Measurements from ENCODE around the gene TNFRSF8.
A peak's percentile ranks its signal among the peaks of the same experiment; 100 is the strongest.
"Not testable (repeated sequence)": the region's sequence is repeated elsewhere in the genome, so short reads cannot be mapped to it uniquely, and the experiment has no call there.

Gene TNFRSF8

DNA sequence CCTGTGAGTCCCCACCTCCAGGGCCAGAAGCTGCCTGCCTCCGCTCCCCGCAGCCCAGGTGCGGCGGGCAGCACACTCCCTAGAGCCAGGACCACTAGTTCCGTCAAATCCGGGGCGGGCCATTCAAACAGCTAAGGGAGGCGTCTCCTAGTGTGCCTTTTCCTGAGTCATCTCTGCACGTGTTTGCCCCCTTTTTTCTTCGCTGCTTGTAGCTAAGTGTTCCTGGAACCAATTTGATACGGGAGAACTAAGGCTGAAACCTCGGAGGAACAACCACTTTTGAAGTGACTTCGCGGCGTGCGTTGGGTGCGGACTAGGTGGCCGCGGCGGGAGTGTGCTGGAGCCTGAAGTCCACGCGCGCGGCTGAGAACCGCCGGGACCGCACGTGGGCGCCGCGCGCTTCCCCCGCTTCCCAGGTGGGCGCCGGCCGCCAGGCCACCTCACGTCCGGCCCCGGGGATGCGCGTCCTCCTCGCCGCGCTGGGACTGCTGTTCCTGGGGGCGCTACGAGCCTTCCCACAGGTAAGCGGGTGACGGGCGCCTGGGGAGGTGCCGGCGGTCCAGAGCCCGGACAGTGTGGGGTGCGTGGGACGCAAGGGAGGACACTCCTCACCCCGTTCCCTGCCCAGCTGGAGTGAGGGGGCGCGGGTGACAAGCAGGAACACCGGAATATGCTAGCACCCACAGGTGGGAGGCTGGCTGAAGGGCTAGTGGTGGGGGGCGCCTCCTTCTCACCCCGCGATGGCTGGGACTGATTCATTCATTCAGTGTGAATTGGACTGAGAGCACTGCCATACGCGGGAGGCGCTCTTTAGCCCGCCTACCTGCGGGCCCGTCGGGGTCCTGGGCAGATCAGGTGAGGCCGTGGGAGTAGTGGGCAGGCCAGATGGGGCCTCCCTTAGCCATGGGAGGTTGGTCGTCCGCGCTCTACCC lies at the start of gene TNFRSF8:
TSS of gene TNFRSF8 (plus strand) at position 163 of the 932 bp plus-strand sequence. CDS start at position 459, 296 bp downstream.
- in situ Hi-C loops (cut with HindIII; ENCODE audit: low pct_ligation_motif_present, low pct_unique_long_range_greater_than_20kb, low sequenced_read_pairs) = no loop called here
- DNase-seq = no peak

DNA sequence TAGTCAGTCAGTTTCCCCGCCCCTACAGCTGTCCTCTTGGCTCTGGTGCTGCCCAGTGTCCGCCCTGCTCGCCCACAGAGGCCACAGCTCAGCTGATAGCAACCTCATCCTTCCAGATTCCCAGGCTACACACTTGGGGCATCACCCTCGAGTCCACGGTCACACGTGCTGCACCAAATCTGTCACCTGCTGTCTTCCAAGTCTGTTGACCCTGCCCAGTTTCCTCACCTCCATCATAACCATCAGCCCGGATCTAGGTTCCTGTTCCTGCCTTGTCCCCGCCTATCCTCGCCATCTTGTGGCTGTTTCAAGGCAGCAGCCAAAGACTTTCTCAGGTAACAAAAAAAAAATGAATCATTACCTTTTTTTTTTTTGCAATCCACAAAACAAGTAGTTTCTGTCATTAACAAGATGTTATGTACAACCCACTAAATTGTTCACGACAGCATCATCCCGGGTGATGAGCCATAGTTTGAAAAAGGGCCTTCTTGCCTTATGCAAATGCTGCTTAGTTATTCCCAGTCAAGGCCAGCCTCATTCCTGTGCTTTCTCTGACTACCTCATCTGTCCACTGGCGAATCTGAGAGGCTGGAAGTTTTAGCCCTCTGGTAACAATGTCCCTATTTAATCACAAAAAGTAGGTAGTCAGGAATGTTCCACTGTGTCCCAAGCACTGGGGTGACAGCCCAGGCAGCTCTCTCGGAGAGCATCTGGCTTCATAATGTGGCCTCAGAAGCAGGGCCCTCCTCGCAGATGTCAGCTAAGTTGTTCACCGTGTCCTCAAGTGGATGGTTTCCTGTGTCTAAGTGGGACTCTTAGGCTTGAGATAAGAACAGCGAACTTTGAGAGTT lies 48.7 kb upstream of the TNFRSF8 start:
- DNase-seq = peak; percentile 11
- in situ Hi-C loops (cut with HindIII; ENCODE audit: low pct_ligation_motif_present, low pct_unique_long_range_greater_than_20kb, low sequenced_read_pairs) = no loop called here

DNA sequence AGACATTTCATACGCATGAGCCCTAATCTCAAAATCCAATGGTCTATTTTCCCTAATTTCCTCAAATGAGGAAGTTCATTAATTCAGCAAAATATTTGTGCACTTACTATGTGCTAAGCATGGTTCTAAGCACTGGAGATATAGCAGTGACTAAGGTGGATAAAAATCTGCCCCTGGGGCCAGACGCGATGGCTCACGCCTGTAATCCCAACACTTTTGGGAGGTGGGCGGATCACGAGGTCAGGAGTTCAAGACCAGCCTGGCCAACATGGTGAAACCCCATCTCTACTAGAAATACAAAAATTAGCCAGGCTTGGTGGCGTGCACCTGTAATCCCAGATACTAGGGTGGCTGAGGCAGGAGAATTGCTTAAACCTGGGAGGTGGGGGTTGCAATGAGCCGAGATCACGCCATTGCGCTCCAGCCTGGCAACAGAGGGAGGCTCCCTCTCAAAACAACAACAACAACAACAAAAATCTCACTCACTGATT lies 48.1 kb upstream of the TNFRSF8 start:
- DNase-seq = no peak
- in situ Hi-C loops (cut with HindIII; ENCODE audit: low pct_ligation_motif_present, low pct_unique_long_range_greater_than_20kb, low sequenced_read_pairs) = no loop called here

DNA sequence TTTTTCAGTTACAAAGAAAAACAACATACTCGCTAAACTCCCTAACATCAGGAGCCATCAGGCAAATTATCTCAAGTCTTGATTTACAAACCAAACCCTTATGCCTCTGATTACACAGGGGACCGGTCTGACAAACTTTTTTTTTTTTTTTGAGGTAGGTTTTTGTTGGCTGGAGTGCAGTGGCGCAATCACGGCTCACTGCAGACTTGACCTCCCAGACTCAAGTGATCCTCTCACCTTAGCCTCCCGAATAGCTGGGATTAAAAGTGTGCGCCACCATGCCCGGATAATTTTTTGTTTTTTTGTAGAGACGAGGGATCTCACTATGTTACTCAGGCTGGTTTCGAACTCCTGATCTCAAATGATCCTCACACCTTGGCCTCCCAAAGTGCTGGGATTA lies 47.6 kb upstream of the TNFRSF8 start:
- DNase-seq = no peak
- in situ Hi-C loops (cut with HindIII; ENCODE audit: low pct_ligation_motif_present, low pct_unique_long_range_greater_than_20kb, low sequenced_read_pairs) = no loop called here

DNA sequence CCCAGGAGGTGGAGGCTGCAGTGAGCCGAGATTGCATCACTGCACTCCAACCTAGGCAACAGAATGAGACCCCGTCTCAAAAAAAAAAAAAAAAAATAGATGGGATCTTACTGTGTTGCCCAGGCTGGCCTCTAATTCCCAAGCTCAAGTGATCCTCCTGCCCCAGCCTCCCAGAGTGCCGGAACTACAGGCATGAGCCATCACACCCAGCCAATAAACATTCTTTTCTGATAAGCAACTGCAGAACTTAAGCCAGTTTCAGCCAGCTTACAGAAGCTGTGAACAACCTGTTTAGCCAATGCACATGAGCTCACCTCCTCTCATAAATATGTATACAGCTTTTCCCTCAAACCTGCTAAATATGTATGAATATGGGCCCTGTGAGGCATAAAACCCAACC lies 46.9 kb upstream of the TNFRSF8 start:
- DNase-seq = no peak
- in situ Hi-C loops (cut with HindIII; ENCODE audit: low pct_ligation_motif_present, low pct_unique_long_range_greater_than_20kb, low sequenced_read_pairs) = no loop called here

DNA sequence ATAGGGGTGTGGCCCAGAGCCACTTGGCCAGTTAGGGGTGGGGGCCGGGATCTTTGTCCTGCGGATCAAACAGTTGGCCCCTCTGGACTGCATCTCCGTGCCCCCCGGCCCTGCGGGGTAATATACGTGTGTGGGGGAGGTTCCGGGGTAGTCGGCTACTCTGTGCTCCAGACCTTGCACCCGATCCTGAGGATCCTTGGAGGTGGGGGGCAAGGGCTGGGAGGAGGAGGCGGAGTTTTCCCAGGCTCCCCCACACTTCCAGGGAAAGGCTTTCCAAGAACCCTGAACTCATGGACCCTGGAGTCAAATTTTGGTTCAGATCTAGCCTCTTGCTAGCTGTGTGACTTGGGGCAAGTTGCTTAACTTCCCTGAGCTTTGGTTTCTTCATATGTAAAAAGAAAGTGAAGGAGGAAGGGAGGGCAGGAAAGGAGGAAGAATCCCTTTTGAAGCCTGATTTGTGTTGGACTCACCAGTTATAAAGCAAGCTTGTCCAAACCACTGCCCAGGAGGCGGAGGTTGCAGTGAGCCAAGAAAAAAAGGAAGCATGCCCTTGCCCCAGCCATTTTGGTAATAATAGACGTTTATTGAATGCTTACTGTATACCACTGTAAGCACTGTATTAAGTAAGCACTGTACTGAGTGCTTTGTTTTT lies 43.1 kb upstream of the TNFRSF8 start:
- in situ Hi-C loops (cut with HindIII; ENCODE audit: low pct_ligation_motif_present, low pct_unique_long_range_greater_than_20kb, low sequenced_read_pairs) = no loop called here
- DNase-seq = peak; percentile 19

DNA sequence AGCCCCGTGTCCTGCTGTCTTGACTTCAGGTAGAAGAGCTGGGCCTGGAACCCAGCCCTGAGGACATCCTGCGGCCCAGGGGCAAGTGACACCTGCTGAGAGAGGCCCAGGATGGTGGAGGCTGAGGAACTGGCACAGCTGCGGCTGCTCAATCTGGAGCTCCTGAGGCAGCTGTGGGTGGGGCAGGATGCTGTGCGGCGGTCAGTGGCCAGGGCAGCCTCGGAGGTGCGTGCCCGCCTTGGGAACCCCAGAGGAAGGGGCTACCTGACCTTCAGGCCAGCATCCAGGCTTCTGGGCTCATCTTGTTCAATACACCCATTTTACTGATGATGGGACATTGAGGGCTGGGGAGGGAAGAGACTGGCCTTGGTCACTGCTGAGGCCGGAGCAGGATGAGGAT lies 41.5 kb upstream of the TNFRSF8 start:
- in situ Hi-C loops (cut with HindIII; ENCODE audit: low pct_ligation_motif_present, low pct_unique_long_range_greater_than_20kb, low sequenced_read_pairs) = no loop called here
- DNase-seq = no peak

DNA sequence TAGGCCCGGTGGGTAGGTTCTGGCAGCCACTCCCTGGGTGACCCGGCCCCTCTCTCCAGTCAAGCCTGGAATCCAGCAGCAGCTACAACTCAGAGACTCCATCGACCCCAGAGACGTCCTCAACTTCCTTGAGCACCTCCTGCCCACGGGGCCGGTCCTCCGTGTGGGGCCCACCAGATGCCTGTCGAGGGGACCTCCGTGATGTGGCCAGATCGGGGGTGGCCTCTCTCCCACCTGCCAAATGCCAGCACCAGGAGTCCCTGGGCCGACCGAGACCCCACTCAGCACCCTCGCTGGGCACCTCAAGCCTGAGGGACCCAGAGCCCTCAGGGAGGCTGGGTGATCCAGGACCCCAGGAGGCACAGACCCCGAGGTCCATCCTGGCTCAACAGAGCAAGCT lies 41.1 kb upstream of the TNFRSF8 start:
- in situ Hi-C loops (cut with HindIII; ENCODE audit: low pct_ligation_motif_present, low pct_unique_long_range_greater_than_20kb, low sequenced_read_pairs) = no loop called here
- DNase-seq = no peak

DNA sequence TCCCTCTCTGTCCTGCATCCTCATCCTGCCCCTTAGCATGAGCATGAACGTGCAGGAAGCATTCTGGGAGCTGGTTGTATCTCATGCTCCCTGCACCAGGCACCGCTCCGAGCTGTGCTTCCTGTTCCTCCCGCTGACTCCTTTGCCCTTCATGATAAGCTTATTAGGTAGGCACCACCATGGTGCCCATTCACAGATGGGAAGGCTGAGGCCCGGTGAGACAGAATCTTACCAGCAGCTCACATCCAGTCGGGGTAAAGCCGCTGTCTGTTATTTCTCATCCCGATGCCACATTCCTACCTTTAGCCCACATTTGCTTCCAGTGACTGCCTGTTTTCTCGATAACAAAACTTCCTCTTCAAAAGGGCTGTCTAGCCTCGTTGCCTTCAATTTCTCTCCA lies 36.5 kb upstream of the TNFRSF8 start:
- DNase-seq = no peak
- in situ Hi-C loops (cut with HindIII; ENCODE audit: low pct_ligation_motif_present, low pct_unique_long_range_greater_than_20kb, low sequenced_read_pairs) = no loop called here

DNA sequence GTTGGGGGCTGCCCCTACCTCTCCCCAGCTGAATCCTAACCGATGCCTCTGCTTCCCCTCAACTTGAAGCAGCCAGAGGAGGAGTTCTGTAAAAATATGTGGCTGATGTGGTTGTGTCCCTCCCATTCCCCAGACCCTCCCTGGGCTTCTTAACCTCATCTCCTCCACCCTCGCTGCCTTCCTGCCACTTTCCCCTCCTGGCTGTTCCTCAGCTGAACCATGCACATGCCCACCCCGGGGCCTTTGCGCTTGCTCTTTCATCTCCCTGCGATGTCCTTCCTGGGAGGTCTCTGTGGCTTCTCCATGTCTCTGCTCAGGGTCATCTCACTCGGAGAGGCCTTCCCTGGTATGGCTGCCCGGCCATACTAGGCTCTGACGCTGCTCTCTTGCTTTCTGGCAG lies 34.9 kb upstream of the TNFRSF8 start:
- in situ Hi-C loops (cut with HindIII; ENCODE audit: low pct_ligation_motif_present, low pct_unique_long_range_greater_than_20kb, low sequenced_read_pairs) = no loop called here
- no peak for DNase-seq

DNA sequence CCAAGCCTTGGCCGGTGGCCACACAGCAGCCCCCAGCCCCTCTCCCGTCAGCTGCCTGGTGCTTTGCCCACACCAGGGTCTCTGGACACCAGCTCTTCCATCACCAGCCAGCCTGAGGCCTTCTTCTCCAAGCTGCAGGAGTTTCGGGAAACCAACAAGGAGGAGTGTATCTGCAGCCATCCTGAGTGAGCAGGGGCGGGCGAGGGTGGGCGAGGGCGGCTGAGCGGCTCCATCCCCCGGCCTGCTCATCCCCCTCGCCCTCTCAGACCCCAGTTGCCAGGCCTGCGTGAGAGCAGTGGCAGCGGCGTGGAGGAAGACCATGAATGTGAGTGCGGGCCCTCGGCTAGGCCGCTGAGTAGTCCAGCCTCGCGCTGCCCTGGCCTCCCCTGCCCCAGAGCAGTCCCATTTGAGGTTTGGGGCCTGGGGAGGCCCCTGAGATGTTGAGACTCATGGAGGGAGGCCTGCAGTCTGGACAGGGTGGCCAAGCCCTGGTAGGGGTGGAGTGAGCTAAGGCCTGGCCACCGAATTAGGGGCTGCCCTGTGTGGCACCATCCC lies 34.1 kb upstream of the TNFRSF8 start:
- DNase-seq = no peak
- in situ Hi-C loops (cut with HindIII; ENCODE audit: low pct_ligation_motif_present, low pct_unique_long_range_greater_than_20kb, low sequenced_read_pairs) = no loop called here

DNA sequence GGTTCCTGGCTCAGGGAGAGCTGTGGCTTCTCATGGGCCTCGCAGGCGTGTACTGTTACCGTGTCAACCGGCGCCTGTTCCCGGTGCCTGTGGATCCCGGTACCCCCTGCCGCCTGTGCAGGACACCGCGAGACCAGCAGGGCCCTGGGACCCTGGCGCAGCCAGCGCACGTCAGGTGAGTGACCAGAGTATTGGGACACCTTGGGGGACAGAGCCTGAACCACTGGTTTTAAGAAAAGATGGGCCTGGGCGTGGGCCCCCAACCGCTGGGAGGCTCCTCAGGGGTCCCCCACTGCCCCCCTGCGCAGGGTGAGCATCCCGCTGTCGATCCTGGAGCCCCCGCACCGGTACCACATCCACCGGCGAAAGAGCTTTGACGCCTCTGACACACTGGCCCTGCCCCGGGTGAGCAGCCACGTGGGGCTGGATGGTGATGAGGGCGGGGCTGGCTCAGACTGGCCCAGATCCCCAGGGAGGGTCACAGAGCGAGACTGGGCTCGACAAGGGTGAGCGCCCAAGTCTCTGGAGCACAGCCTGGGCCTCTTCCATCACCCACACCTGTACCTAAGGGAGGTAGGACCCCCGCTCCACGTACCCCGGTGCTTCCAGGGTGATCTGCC lies 33.3 kb upstream of the TNFRSF8 start:
- DNase-seq = no peak
- in situ Hi-C loops (cut with HindIII; ENCODE audit: low pct_ligation_motif_present, low pct_unique_long_range_greater_than_20kb, low sequenced_read_pairs) = no loop called here

DNA sequence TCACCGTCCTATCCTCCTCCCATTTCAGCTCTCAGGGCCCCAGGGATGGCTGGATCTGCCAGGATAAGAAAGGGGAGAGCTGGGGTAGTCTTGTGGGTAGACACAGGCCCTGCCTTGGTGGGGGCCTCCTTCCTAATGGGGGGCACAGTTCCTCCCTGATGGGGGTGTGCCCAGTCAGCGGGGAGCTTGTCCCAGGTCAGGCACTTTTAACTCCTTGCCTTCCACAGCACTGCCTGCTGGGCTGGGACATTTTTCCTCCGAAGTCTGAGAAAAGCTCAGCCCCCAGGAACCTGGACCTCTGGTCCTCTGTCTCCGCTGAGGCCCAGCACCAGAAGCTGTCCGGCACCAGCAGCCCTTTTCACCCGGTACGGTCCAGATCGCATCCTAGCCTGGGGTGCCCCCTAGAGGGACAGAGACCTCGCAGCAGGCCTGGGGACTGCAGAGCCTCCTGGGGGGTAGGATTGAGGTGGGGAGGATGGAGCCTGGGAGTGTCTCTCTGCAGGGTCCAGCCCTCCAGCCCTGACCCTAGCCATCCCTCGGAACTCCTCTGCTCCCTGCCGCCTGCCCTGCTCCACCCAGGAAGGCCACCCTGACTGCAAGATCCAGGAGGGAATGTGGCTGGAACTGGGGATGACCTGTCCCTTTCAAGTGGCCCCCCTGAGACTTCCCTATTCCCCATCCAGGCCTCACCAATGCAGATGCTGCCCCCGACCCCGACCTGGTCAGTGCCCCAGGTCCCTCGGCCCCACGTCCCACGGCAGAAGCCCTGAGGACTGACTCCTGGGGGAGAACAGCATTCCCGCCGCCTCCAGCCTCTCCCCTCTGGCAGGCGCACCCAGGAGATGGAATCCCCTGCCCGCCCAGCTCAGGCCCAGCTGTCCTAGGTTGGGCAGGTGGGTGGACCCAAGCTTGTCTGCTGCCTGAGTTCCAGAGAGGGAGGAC lies 31.8 kb upstream of the TNFRSF8 start:
- DNase-seq = peak; percentile 44
- in situ Hi-C loops (cut with HindIII; ENCODE audit: low pct_ligation_motif_present, low pct_unique_long_range_greater_than_20kb, low sequenced_read_pairs) = no loop called here

DNA sequence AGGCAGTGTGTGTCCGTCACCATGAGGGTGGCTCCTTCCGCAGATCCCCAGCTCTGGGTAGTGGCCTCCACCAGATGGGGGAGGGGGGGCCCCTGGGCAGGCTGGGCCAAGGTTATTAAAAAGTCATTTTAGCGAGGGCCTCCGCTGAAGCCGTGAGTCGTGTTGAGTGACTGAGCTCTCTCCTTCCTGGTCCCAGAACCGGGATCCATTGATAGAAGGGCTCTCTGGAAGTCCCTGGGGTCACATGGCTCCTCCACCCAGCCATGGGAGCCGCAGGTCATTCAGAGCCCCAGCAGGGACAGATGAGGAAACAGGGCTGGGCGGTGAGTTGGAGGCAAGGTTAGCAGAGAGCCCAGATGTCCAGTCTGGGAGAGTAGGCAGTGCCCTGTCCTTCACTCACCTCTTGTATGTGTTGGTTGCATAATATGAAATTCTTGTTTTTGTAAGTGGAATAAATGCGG lies 30.9 kb upstream of the TNFRSF8 start:
- in situ Hi-C loops (cut with HindIII; ENCODE audit: low pct_ligation_motif_present, low pct_unique_long_range_greater_than_20kb, low sequenced_read_pairs) = no loop called here
- no peak for DNase-seq

DNA sequence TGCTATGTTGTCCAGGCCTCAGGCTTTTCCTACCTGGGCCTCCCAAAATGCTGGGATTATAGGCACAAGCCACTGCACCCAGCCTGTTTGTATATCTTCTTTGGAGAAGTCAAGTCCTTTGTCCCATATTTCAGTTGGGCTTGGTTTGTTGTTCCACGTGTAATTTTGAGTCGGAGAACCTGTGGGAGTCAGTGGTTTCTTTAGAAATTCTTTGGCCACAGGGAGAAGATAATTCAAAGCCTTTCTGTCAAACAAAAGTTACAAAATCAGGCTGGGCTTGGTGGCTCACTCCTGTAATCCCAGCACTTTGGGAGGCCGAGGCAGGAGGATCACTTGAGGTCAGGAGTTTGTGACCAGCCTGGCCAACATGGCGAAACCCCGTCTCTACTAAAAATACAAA lies 29.7 kb upstream of the TNFRSF8 start:
- DNase-seq; in situ Hi-C loops (cut with HindIII; ENCODE audit: low pct_ligation_motif_present, low pct_unique_long_range_greater_than_20kb, low sequenced_read_pairs): not testable (repeated sequence)

DNA sequence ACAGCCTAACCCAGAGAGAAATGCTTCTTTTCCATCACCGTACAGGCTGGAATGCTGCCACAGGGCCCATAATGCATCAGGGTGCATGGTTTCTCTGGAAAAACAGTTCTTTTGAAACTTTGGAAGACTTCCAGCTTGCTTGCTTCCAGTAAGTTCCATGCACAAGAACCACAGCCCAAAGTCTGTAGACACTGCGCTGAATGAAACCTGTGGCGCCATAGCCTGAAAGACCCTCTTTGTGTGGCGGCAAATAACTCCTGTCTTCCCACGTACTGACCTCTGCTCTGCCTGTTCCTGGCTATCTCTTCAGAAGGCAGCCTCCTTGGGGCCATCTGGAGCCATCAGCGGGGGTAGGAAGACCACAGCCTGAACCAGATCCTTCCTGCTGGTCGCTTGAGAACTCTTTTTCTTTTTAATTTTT lies 28.7 kb upstream of the TNFRSF8 start:
- no peak for DNase-seq
- in situ Hi-C loops (cut with HindIII; ENCODE audit: low pct_ligation_motif_present, low pct_unique_long_range_greater_than_20kb, low sequenced_read_pairs) = no loop called here

DNA sequence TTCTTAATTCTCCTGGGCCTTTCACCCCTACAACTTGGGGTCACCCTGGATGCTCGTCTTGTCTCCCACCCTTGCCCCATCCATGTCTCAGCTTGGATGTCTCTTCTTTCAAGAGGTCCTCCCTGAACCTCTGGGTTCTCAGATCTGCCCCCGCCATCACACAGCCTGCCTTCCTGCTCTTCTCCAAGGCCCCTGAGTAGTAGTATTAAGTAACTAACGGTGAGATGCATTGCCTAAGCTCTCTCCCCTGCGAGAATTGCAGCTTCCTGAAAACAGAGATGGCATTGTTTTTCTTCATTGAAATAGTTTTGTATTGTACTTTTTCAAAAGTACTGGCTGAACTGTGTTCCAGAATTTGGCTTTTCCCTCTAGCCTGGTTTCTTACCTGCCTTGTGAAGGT lies 27.8 kb upstream of the TNFRSF8 start:
- no peak for DNase-seq
- in situ Hi-C loops (cut with HindIII; ENCODE audit: low pct_ligation_motif_present, low pct_unique_long_range_greater_than_20kb, low sequenced_read_pairs) = no loop called here
